Hematopoietic multipotent progenitor cell treated with erythropoietin and hydrocortisone succinate and interleukin-3 and kit ligand, for 8 days (in vitro differentiated cells): ENCODE results near the gene FAS.
"Not testable (repeated sequence)": the region's sequence is repeated elsewhere in the genome, so short reads cannot be mapped to it uniquely, and the experiment has no call there.

Experiments
- DNase-seq: peaks from one replicate; pipeline ENCODE4 v3.0.0-alpha.2; 2015

FAS gene

DNA sequence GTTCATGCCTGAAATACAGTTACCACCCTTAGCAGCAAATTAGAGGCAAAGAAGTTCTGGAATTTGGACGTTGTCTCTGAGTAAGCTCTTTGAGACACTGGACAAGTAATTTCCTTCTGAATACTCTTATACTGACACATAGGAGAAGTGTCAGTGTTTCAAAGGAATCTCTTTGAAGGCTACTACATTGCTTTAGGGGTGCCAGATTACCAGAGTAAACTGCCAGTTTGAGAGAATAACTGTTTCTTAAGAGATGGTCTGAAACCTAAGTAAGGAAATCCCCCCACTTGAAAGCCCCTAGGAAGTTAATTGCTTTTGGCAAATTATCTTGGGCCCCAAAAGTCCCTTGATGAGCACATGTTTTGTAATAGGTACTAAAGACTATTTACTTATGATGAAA lies 3.4 kb downstream of the FAS start:
- DNase-seq, result no peak

GRCh38 chr10:88995156-88995876 lies 4.7 kb downstream of the FAS start:
- peak; percentile 58 for DNase-seq

DNA sequence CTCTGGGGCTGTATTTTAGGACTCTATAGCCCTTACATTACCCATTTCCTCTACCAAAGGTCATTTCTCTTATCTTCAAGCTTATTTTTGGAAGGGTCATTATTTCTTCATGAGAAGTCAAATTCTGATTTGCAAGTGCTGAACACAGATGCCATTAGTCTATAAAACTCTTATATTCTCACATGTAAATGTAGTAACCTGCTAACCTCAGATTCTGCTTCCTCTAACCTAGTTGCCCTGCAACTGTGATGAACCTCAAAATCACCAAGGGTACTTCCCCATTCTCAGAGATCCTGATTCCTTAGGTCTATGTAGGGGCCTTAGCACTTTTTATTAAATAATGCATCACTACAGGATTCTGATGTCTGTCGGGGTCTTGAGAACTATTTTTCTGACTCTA lies 6.3 kb downstream of the FAS start:
- no peak for DNase-seq

DNA sequence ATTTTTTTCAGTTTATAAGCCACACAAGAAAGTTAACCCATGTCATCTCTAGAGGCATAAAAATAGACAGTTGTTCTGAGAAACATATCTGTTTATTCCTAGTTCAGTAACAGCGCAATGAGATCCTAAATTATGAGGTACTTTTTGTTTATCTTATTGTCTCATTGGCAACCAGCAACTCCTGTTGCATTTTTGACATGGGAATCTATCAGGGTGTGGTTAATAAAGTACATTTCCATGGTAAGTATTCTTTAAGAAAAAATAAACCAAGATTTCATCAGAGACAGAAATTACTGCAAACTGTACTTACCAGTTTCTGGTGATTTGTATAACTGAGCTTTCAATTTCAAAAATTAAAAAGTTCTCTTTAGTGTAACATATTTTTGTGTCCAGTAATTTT lies 9.0 kb downstream of the FAS start:
- peak; percentile 33 for DNase-seq

DNA sequence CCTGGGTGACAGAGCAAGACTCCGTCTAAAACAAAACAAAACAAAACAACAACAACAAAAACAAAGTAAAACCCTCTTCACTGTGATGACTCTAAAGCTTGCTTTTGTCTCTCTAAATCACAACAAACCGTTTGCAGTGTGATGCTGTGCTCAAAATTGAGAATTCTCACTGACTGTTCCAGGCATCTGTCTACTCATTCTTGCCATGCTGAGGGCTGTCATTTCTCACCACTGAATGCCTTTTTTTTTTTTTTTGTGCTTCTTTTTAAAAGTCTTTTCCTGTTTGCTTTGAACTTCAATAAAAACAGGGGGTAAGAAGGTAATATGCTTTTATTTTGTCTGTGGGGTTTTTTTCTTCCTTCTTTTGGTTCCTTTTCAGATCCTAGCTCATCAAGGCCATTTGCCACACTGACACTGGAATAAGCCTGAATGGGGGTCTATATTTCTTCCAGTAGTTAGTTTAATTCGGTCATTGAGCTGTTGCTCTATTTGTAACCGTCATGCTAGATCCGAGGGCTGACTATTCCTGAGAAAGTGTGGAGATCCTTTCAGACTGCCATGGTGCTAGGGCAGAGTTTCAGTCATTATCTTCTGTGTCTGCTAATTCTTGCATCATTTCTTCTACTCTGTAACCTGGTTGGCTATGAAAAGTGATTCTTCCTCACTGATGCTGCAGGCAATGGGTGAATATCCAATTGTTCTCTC lies 10.6 kb downstream of the FAS start:
- DNase-seq, result no peak

DNA sequence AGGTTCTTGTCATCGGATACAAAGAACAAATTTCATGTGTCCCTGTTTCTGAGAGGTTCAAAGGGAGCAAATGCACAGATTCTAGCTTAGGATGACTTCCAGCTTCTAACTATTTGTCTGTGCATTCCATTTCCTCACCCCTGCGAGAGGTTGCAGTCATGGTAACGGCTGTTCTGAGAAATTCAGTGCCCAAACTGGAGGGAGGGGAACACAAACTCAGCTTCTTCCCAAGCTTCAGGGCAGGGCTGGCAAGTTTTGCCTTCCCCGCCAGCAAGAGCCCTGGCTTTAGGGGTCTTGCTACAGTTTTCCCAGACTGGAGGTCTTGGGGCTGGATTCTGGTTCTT lies 11.1 kb downstream of the FAS start:
- no peak for DNase-seq

DNA sequence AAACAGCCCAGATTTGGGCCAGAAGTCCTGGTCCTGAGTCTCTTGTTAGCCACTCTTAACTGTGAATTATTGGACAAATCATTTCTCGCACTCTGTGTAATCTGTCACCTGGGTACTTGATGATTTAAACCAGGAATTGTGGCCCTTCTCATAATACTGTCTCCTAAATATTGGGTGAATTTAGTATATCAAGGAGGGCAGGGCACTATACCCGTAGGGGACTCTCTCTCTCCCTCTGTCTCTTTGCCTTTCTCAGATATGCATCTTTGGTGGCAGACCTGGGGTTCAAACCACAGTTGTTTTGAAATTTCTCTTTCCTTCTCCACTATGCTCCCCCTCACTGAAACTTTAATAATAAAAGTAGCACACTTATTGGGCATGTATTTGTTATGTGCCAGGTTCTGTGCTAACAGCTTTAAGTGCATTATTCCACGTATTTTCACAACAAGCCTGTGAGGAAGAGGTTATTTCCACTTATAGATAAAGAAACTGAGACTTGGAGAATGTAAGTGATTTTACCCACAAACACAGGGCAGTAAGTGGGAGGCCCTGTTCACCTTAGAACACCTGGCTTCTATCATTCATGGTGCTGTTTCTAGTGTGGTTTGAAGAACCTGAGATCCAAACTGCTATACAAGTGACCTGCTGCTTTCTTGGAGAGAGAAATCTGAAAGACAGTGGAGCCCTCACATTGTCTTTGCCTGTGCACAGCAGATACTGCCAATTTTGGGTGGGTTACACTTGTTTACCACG lies 11.8 kb downstream of the FAS start:
- DNase-seq, result no peak

DNA sequence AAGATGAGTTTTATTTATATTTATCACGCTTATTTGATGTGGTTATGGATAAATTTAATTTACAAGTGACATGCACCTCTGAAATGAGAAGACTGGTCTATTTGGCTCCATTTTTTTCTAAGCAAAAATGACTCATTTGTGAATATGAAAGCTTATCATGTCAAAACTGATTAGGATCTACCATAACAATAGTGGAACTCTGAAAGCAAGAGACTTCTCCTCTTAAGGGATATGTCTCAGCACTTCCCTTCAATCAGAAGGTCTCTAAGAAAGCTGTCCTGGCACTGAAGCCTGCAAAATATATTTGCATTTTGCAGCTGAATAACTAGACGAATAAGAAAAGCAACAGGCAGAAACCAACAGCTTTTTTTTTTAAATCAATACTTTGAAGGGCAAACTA lies 12.7 kb downstream of the FAS start:
- DNase-seq, result no peak

GRCh38 chr10:89007129-89007893 lies 16.7 kb downstream of the FAS start:
- no peak for DNase-seq

GRCh38 chr10:89018700-89019346 lies 28.2 kb downstream of the FAS start:
- DNase-seq, result not testable (repeated sequence)

DNA sequence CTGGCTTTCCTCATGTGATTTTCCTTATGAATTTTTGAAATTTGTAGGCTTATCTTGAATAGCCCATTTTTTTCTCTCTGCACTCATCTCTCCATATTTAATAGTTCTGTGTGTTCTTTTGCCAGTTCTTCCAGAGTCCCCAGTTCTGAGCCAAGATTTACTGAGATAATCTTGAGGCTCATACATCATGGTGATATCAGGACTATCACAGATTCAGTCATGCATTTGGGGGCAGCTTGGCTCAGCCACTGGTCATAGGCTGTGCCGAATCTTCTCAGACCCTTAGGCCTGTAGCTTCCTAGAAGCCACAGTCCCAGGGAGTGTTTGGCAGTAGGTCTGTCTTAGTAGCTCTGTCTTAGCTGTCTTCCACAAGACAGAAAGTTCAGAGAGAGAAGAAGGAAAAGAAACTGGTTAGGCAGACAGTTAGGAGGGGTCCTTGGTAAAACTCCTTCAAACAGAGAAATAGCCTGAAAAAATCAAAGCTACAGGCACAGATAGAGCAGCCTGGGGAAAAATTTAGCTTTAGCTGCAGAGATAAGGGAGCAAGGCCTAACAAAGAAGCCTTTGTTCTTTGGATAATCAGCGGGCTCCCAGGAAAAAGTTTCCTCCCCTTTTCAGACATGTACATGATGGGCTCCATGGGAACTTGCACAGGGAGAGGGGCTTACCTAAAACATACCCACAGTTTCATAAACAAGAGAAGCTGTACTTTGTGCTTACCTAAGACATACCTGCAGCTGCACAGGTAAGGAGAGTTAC lies 29.1 kb downstream of the FAS start:
- no peak for DNase-seq

DNA sequence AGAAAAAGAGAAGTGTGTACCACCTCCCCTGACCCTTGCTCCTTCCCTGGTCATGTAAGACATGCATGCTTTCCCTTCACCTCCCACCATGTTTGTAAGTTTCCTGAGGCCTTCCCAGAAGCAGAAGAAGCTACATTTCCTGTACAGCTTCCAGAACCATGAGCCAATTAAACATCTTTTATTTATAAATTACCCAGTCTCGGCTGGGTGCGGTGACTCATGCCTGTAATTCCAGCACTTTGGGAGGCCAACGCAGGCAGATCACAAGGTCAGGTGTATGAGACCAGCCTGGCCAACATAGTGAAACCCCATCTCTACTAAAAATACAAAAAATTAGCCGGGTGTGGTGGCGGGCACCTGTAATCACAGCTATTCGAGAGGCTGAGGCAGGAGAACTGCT lies 30.9 kb downstream of the FAS start:
- not testable (repeated sequence) for DNase-seq

DNA sequence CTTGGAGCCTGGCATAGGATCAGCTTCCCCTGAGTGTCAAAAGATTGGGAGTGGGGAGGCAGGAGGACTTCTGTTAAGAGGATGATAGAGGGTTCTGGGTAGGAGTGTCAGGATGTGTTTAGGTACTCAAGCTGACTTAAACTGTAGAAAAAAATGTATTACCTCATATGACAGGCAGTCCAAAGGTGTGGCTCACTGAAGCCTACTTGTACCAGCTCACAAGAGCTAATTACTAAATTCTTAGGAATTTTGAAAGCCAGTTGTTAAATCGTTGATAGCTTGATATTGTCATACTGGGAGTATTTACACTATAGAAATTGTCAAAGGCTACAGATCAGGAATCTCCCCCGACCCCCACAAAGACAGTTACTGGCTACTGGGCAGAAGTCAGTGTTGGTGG lies 32.1 kb downstream of the FAS start:
- DNase-seq, result no peak

DNA sequence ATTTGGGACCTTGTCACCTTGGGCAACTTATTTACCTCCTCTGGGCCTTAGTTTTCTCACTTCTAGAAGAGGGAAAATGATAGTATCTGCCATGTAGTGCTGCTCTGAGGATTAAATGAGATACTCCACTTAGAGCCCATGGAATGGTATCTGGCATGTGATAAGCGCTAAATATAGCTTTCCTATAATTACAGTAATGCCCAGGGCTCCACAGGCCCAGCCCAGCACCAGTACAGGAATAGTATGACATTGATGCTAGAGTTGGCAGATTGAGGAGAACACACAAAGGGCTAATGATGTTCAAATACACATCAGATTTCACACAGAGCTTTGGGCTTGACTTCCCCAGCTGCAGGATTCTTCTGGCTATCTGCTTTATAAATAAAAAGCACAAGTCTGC lies 34.9 kb downstream of the FAS start:
- DNase-seq, result no peak

- no peak for DNase-seq
Measured at GRCh38 chr10:89029181-89029580, 38.6 kb downstream of the FAS start.

- DNase-seq, result peak; percentile 77
Measured at GRCh38 chr10:89029785-89030437, 39.3 kb downstream of the FAS start.

- DNase-seq, result no peak
Measured at GRCh38 chr10:89030791-89031190, 40.2 kb downstream of the FAS start.

DNA sequence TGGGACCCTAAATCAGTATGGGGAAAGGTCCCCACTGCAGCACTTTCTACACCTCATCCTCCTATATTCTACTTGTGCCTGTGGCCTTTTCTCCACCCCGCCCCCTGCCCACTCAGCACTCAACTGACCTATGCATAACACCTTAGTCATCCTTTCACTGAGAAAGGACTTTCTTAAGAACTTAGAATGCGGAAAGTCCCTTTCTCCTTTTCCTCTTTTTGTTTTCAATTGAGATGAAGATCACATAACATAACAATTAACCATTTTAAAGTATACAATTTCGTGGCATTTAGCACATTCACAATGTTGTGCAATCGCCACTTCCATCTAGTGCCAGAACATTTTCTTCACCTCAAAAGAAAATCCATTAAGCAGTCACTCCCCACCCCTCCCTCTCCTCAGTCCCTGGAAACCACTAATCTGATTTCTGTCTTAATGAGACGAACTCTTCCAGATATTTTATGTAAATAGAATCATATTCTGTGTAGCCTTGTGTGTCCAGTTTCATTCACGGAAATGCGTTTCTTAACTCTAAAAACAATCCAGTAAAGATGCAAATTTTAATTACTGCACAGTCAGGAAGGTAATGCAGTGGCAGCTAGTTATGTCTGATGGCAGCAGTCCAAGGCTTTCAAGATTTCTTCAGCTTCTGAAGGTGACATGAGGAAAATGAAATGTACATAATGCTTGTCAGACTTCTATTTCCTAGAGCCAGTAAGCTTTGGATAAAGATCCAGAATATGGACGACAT lies 41.7 kb downstream of the FAS start:
- DNase-seq, result no peak

GRCh38 chr10:89035461-89035860 lies 44.9 kb downstream of the FAS start:
- no peak for DNase-seq

DNA sequence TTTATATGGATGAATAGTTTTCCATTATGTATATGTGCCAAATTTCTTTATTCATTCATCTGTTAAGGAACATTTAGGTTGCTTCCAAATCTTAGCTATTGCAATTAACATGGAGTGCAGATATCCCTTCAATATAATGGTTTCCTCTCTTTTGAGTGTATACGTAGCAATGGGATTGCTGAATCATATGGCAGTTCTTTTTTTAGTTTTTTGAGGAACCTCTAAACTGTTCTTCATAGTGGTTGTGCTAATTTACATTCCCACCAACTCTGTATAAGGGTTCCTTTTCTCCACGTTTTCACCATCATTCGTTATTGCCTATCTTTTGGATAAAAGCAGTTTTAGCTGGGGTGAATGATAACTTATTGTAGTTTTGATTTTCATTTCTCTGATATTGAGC lies 46.5 kb downstream of the FAS start:
- no peak for DNase-seq

- no peak for DNase-seq
Measured at GRCh38 chr10:89042562-89042961, 52.0 kb downstream of the FAS start.
